H1 (cell line): ENCODE measurements around the gene ABCB11. TPM values are rescaled to one million over a fixed set of nuclear protein-coding genes. Genes with fewer than 3 reads are reported as not detected.

Source experiments
- CTCF ChIA-PET: fragments of 300-600 bp; sonication (Branson Sonifier 250); formaldehyde crosslinking; loops from one replicate; lab custom pipeline; 2021; ENCODE audit not compliant: partially characterized antibody; lab: Charles Lee
- POLR2A ChIA-PET: fragments of 300-600 bp; sonication (Branson Sonifier 250); formaldehyde crosslinking; loops from one replicate; lab custom pipeline; 2021; ENCODE audit warnings: inconsistent platforms; ENCODE audit not compliant: partially characterized antibody; lab: Charles Lee
- DNase-seq, 2 experiments: peaks; one replicate each; pipeline versions ENCODE4 v3.0.0 to v3.0.0-alpha.2; 2010 to 2022; ENCODE audit warnings: low spot score in 2 of 2, low read depth in 1 of 2, mixed read lengths in 1 of 2
- FAIRE-seq: peaks from 2 replicates; lab custom pipeline; 2011; peaks lifted over from hg19 to GRCh38; lab: Jason Lieb, UNC
- H2AFZ ChIP-seq: 2 replicates; pipeline ENCODE4 v1.8.1; 2012; ENCODE audit warnings: low read length, inconsistent platforms
- H2AK5ac ChIP-seq: 2 replicates; pipeline ENCODE4 v1.6.1; 2013; ENCODE audit warnings: low read depth, low read length
- H2BK120ac ChIP-seq: replicated peaks from 2 replicates; pipeline ENCODE3; 2013; ENCODE audit warnings: low read depth, low read length, inconsistent platforms
- H2BK12ac ChIP-seq: 2 replicates; pipeline ENCODE4 v1.6.1; 2013; ENCODE audit warnings: low read depth, low read length
- H2BK15ac ChIP-seq: 2 replicates; pipeline ENCODE4 v1.6.1; 2013; ENCODE audit warnings: low read length
- H2BK20ac ChIP-seq: 2 replicates; pipeline ENCODE4 v1.6.1; 2013; ENCODE audit warnings: low read length
- H2BK5ac ChIP-seq: 2 replicates; pipeline ENCODE4 v1.6.1; 2013; ENCODE audit warnings: low read depth, low read length
- H3K14ac ChIP-seq: 2 replicates; pipeline ENCODE4 v1.6.1; 2013; ENCODE audit warnings: inconsistent platforms; ENCODE audit not compliant: insufficient read length
- H3K18ac ChIP-seq: 2 replicates; pipeline ENCODE4 v1.6.1; 2013; ENCODE audit warnings: low read length; ENCODE audit errors: extremely low read depth
- H3K23ac ChIP-seq: 2 replicates; pipeline ENCODE4 v1.6.1; 2013; ENCODE audit warnings: inconsistent platforms; ENCODE audit not compliant: insufficient read length
- H3K23me2 ChIP-seq: 2 replicates; pipeline ENCODE4 v1.6.1; 2013; ENCODE audit warnings: low read depth, low read length
- H3K27ac ChIP-seq: 2 replicates; pipeline ENCODE4 v1.6.1; 2011; ENCODE audit warnings: low read depth, low read length, inconsistent platforms
- H3K27me3 ChIP-seq, 4 experiments: replicated peaks in 1 of 4; 1 replicate in 1 of 4; 2 replicates in 3 of 4; pipeline versions ENCODE4 v1.6.1 to v1.8.1; 2011 to 2013; ENCODE audit warnings: low read length in 3 of 4, mild to moderate bottlenecking in 3 of 4, inconsistent platforms in 2 of 4, mixed read lengths in 2 of 4, moderate library complexity in 1 of 4; ENCODE audit not compliant: control insufficient read depth in 3 of 4, insufficient read depth in 3 of 4; ENCODE audit errors: extremely low read depth in 1 of 4
- H3K36me3 ChIP-seq, 4 experiments: 2 replicates each; pipeline versions ENCODE4 v1.6.1 to v1.8.1; 2011 to 2013; ENCODE audit warnings: mild to moderate bottlenecking in 4 of 4, low read length in 3 of 4, moderate library complexity in 2 of 4, control low read depth in 1 of 4, inconsistent platforms in 1 of 4; ENCODE audit not compliant: insufficient read depth in 4 of 4, control insufficient read depth in 2 of 4
- H3K4ac ChIP-seq: replicated peaks from 2 replicates; pipeline ENCODE3; 2013; ENCODE audit warnings: low read length, low read depth, mixed read lengths, inconsistent platforms; ENCODE audit not compliant: insufficient read length
- H3K4me1 ChIP-seq, 4 experiments: replicated peaks in 1 of 4; 1 replicate in 1 of 4; 2 replicates in 3 of 4; pipeline versions ENCODE4 v1.6.1 to v1.8.1; 2011 to 2013; ENCODE audit warnings: low read length in 3 of 4, inconsistent platforms in 2 of 4, mixed read lengths in 1 of 4; ENCODE audit not compliant: insufficient read depth in 4 of 4, control insufficient read depth in 3 of 4
- H3K4me2 ChIP-seq, 2 experiments: 2 replicates each; pipeline versions ENCODE4 v1.6.1 to v1.8.1; 2011 to 2013; ENCODE audit warnings: low read depth in 2 of 2, low read length in 2 of 2, control low read depth in 1 of 2, inconsistent platforms in 1 of 2, mild to moderate bottlenecking in 1 of 2; ENCODE audit not compliant: insufficient read depth in 1 of 2
- H3K4me3 ChIP-seq, 4 experiments: fragments of 200-600, 300-600 bp in 1 of 4; sonication (generic), shearing (Covaris generic), sonication (Bioruptor Twin) in 1 of 4; 2 replicates each; pipeline versions ENCODE4 v1.5.1 to v1.8.1; 2011 to 2016; ENCODE audit warnings: low read length in 4 of 4, low read depth in 3 of 4, control low read depth in 2 of 4, inconsistent platforms in 2 of 4, mild to moderate bottlenecking in 2 of 4, mixed read lengths in 1 of 4, moderate library complexity in 1 of 4; ENCODE audit not compliant: insufficient read depth in 2 of 4; ENCODE audit errors: extremely low read depth in 1 of 4
- H3K56ac ChIP-seq: replicated peaks from 2 replicates; pipeline ENCODE3; 2013; ENCODE audit warnings: low read depth, mild to moderate bottlenecking, mixed read lengths, low read length, inconsistent platforms; ENCODE audit not compliant: insufficient read length
- H3K79me1 ChIP-seq: 2 replicates; pipeline ENCODE4 v1.6.1; 2013; ENCODE audit warnings: low read depth, low read length, control low read depth
- H3K79me2 ChIP-seq, 2 experiments: 2 replicates each; pipeline versions ENCODE4 v1.6.1 to v1.8.1; 2012 to 2013; ENCODE audit warnings: low read length in 2 of 2, mild to moderate bottlenecking in 2 of 2, inconsistent platforms in 1 of 2; ENCODE audit not compliant: insufficient read depth in 2 of 2, control insufficient read depth in 1 of 2
- H3K9ac ChIP-seq, 4 experiments: replicated peaks in 1 of 4; 1 replicate in 1 of 4; 2 replicates in 3 of 4; pipeline versions ENCODE4 v1.6.1 to v1.8.1; 2011 to 2013; ENCODE audit warnings: low read depth in 3 of 4, low read length in 3 of 4, control low read depth in 2 of 4, mild to moderate bottlenecking in 2 of 4, moderate library complexity in 2 of 4, inconsistent platforms in 1 of 4; ENCODE audit errors: extremely low read depth in 1 of 4
- H3K9me3 ChIP-seq, 2 experiments: 2 replicates each; pipeline versions ENCODE4 v1.6.1 to v1.8.1; 2012 to 2013; ENCODE audit warnings: mild to moderate bottlenecking in 2 of 2, moderate library complexity in 2 of 2, control low read depth in 1 of 2, inconsistent platforms in 1 of 2, low read depth in 1 of 2, low read length in 1 of 2, mixed read lengths in 1 of 2; ENCODE audit not compliant: insufficient read depth in 2 of 2
- H4K20me1 ChIP-seq, 2 experiments: replicated peaks in 1 of 2; 2 replicates each; pipeline versions ENCODE3 to v1.8.1; 2011 to 2013; ENCODE audit warnings: inconsistent platforms in 2 of 2, low read length in 2 of 2, mild to moderate bottlenecking in 1 of 2; ENCODE audit not compliant: insufficient read depth in 2 of 2, control insufficient read depth in 1 of 2
- H4K5ac ChIP-seq: 2 replicates; pipeline ENCODE4 v1.6.1; 2013; ENCODE audit warnings: low read length, low read depth, mixed read lengths, inconsistent platforms; ENCODE audit not compliant: insufficient read length
- H4K8ac ChIP-seq: 2 replicates; pipeline ENCODE4 v1.8.0; 2013; ENCODE audit warnings: mild to moderate bottlenecking, moderate library complexity, low read length, inconsistent platforms; ENCODE audit not compliant: insufficient read depth; ENCODE audit errors: extremely low read depth
- H4K91ac ChIP-seq: replicated peaks from 2 replicates; pipeline ENCODE3; 2013; ENCODE audit warnings: low read length, mixed read lengths, inconsistent platforms; ENCODE audit not compliant: insufficient read length
- BACH1 ChIP-seq: IDR thresholded peaks from 2 replicates; pipeline ENCODE4 v1.6.1; 2012; ENCODE audit warnings: low read length, improper control_type of control experiment
- BCL11A ChIP-seq, 2 experiments: IDR thresholded peaks; one replicate each; pipeline ENCODE4 v1.6.1; 2011; ENCODE audit warnings: low read depth in 2 of 2, low read length in 2 of 2, mild to moderate bottlenecking in 2 of 2
- CBX5 ChIP-seq: fragments of 300-800, 300-1000 bp; sonication (generic); IDR thresholded peaks from 2 replicates; pipeline ENCODE4 v1.7.1; 2016; ENCODE audit warnings: antibody characterized with exemption, low read length, low read depth
- CEBPB ChIP-seq: IDR thresholded peaks from 2 replicates; pipeline ENCODE4 v1.6.1; 2012; ENCODE audit warnings: low read depth, low read length
- CHD2 ChIP-seq: IDR thresholded peaks from 2 replicates; pipeline ENCODE4 v1.6.1; 2012; ENCODE audit warnings: low read length, improper control_type of control experiment
- CTBP2 ChIP-seq: IDR thresholded peaks from 2 replicates; pipeline ENCODE4 v1.7.0; 2011; ENCODE audit warnings: borderline replicate concordance, mild to moderate bottlenecking, moderate library complexity, mixed read lengths, low read length; ENCODE audit not compliant: insufficient read depth, insufficient read length
- E2F6 ChIP-seq: IDR thresholded peaks from 2 replicates; pipeline ENCODE4 v1.6.1; 2012; ENCODE audit warnings: inconsistent platforms
- HDAC6 ChIP-seq: IDR thresholded peaks from one replicate; pipeline ENCODE4 v1.7.1; 2012; ENCODE audit warnings: low read depth, mild to moderate bottlenecking, inconsistent platforms, low read length, moderate library complexity
- KDM4A ChIP-seq: IDR thresholded peaks from one replicate; pipeline ENCODE4 v1.7.1; 2012; ENCODE audit warnings: low read depth, mild to moderate bottlenecking, moderate library complexity, low read length, inconsistent platforms; ENCODE audit not compliant: severe bottlenecking
- POLR2A ChIP-seq, 2 experiments: IDR thresholded peaks; 1 replicate in 1 of 2; 2 replicates in 1 of 2; pipeline ENCODE4 v1.6.1; 2011; ENCODE audit warnings: low read depth in 2 of 2, low read length in 2 of 2, mild to moderate bottlenecking in 2 of 2; ENCODE audit errors: control extremely low read depth in 1 of 2
- POLR2AphosphoS5 ChIP-seq: IDR thresholded peaks from 2 replicates; pipeline ENCODE4 v1.6.1; 2011; ENCODE audit warnings: low read depth, low read length
- RAD21 ChIP-seq, 2 experiments: IDR thresholded peaks in 1 of 2; conservative IDR thresholded peaks in 1 of 2; 2 replicates each; pipeline ENCODE4 v1.6.1; 2011; ENCODE audit warnings: low read depth in 2 of 2, low read length in 2 of 2, improper control_type of control experiment in 1 of 2, inconsistent platforms in 1 of 2, mild to moderate bottlenecking in 1 of 2, moderate library complexity in 1 of 2
- SAP30 ChIP-seq: fragments of 300-600 bp; sonication (generic); IDR thresholded peaks from 2 replicates; pipeline ENCODE4 v1.7.1; 2012; ENCODE audit warnings: low read length, moderate library complexity, mild to moderate bottlenecking, inconsistent platforms; ENCODE audit not compliant: insufficient read depth, insufficient replicate concordance
- SP4 ChIP-seq: IDR thresholded peaks from 2 replicates; pipeline ENCODE4 v1.6.1; 2012; ENCODE audit warnings: low read length, inconsistent platforms
- WGBS, 2 experiments: shearing (Covaris generic) in 1 of 2; methylation state at CpG; one replicate each; pipeline versions ENCODE4 v1.1.6 to v1.1.7; 2013 to 2015; ENCODE audit warnings: low lambda C conversion rate in 2 of 2, mixed read lengths in 2 of 2, inconsistent platforms in 1 of 2, low coverage in 1 of 2, missing lambda C conversion rate in 1 of 2; ENCODE audit not compliant: insufficient replicate concordance in 2 of 2, insufficient coverage in 1 of 2, insufficient read length in 1 of 2; ENCODE audit errors: extremely low coverage in 1 of 2, missing lambda C conversion rate in 1 of 2; 5-methylcytosine and 5-hydroxymethylcytosine counted together
- polyA plus RNA-seq, 7 experiments: library from polyadenylated mRNA; depleted of rRNA in 3 of 7; stranded (reverse) in 5 of 7; unstranded in 2 of 7; fragments of >200 nt in 5 of 7; fragments of 200-250 nt in 2 of 7; gene quantifications; 1 replicate in 5 of 7; 2 replicates in 1 of 7; 4 replicates in 1 of 7; pipeline versions ENCODE4 v1.2.1 to v1.2.3, GENCODE V29; 2011 to 2013; ENCODE audit warnings: missing spikeins in 2 of 7, mixed read lengths in 2 of 7
- total RNA-seq: library from RNA; stranded (reverse); fragmentation: NEBNext Ultra II Directional; extraction: Animal tissue kit (Norgen Biotek cat#: 25700); gene quantifications from 2 replicates; pipeline ENCODE4 v1.2.1, GENCODE V29; 2021

Gene ABCB11
- total and polyA plus RNA-seq, 2 of the 8 experiments (the other 6 are each of a cell fraction or from before 2014, with no cell fraction given), result not detected

- Histone ChIP-seq H3K9ac (no peak overlapping the region), H3K18ac (no peak overlapping the region), H2BK15ac (no peak overlapping the region), H3K4me1 (no peaks in the 10 kb centered on the region), H3K4me3 (no peak overlapping the region), H3K9me3 (no peaks in the 10 kb centered on the region), H2BK5ac (no peak overlapping the region), H3K14ac (no peak overlapping the region), H2BK12ac (no peak overlapping the region), H2BK120ac (no peak overlapping the region), H3K4ac (no peak overlapping the region), H2AK5ac (no peak overlapping the region), H4K20me1 (no peaks in the 10 kb centered on the region), H3K79me1 (no peaks in the 10 kb centered on the region), H4K91ac (no peak overlapping the region), H3K23ac (no peak overlapping the region), H3K79me2 (no peaks in the 10 kb centered on the region), H4K5ac (no peak overlapping the region), H3K4me2 (no peak overlapping the region), H4K8ac (no peak overlapping the region), H3K27ac (no peak overlapping the region), H3K36me3 (no peaks in the 10 kb centered on the region), H2BK20ac (no peak overlapping the region), H3K27me3 (no peaks in the 10 kb centered on the region), H2AFZ (no peak overlapping the region), H3K56ac (no peak overlapping the region), H3K23me2 (no peaks in the 10 kb centered on the region)
- WGBS, 2 experiments, result 85% methylated on average over 1 of the region's 1 CpG; no CpG with 5 or more reads in 1 of the 2 experiments
- DNase-seq (no peak), FAIRE-seq (no peak)
- CTCF ChIA-PET, result no interaction called here
- POLR2A ChIA-PET, result no interaction called here
- TF ChIP-seq RAD21 (IDR thresholded peaks at IDR 0.05 in 1 of 2, conservative IDR thresholded peaks at IDR 0.05 in 1 of 2; ENCODE audit: low read depth in 2 of 2, low read length in 2 of 2) (no peak), SP4 (no peak), CBX5 (no peak), BACH1 (no peak), POLR2AphosphoS5 (no peak), E2F6 (no peak), POLR2A (IDR thresholded peaks at IDR 0.05; ENCODE audit: control extremely low read depth in 1 of 2, low read depth in 2 of 2, low read length in 2 of 2) (no peak), KDM4A (no peak), BCL11A (IDR thresholded peaks at IDR 0.05; ENCODE audit: low read depth in 2 of 2, low read length in 2 of 2) (no peak), CHD2 (no peak), SAP30 (no peak), HDAC6 (no peak), CTBP2 (no peak), CEBPB (no peak)
Observed at GRCh38 chr2:168897449-168897848, 133.7 kb downstream of the ABCB11 start.
